Small intestine (tissue), 16 donors: ENCODE measurements around the gene RAB11FIP3. TPM values are rescaled to one million over a fixed set of nuclear protein-coding genes. Genes with fewer than 3 reads are reported as not detected.
A peak's percentile ranks its signal among the peaks of the same experiment; 100 is the strongest.
"Not testable (repeated sequence)": the region's sequence is repeated elsewhere in the genome, so short reads cannot be mapped to it uniquely, and the experiment has no call there.

Experiments used
- DNase-seq, 2 donors: peaks; one replicate each; pipeline versions ENCODE4 v3.0.0 to v3.0.0-alpha.2; 2013
- FAIRE-seq: peaks from 2 replicates; lab custom pipeline; 2012; peaks lifted over from hg19 to GRCh38; lab: Jason Lieb, UNC
- H3K27ac ChIP-seq, 3 donors: one replicate each; pipeline ENCODE4 v1.5.1; 2013; ENCODE audit warnings: low read length in 2 of 3, mild to moderate bottlenecking in 2 of 3, control low read depth in 1 of 3, inconsistent platforms in 1 of 3, low read depth in 1 of 3, moderate library complexity in 1 of 3
- H3K27me3 ChIP-seq, 3 donors: one replicate each; pipeline ENCODE4 v1.6.1; 2013; ENCODE audit warnings: low read length in 3 of 3, inconsistent platforms in 1 of 3; ENCODE audit not compliant: control insufficient read depth in 3 of 3, insufficient read depth in 3 of 3
- H3K36me3 ChIP-seq, 3 donors: one replicate each; pipeline ENCODE4 v1.6.1; 2013; ENCODE audit warnings: low read length in 3 of 3, inconsistent platforms in 1 of 3, low read depth in 1 of 3, mild to moderate bottlenecking in 1 of 3, moderate library complexity in 1 of 3; ENCODE audit not compliant: control insufficient read depth in 3 of 3, insufficient read depth in 2 of 3
- H3K4me1 ChIP-seq, 3 donors: one replicate each; pipeline ENCODE4 v1.6.1; 2013; ENCODE audit warnings: low read length in 2 of 3, inconsistent platforms in 1 of 3, low read depth in 1 of 3, mild to moderate bottlenecking in 1 of 3, moderate library complexity in 1 of 3; ENCODE audit not compliant: control insufficient read depth in 3 of 3, insufficient read depth in 2 of 3
- H3K4me3 ChIP-seq, 3 donors: one replicate each; pipeline ENCODE4 v1.5.1; 2013; ENCODE audit warnings: low read length in 3 of 3, control low read depth in 1 of 3, inconsistent platforms in 1 of 3, low read depth in 1 of 3, mild to moderate bottlenecking in 1 of 3, moderate library complexity in 1 of 3
- H3K9me3 ChIP-seq, 2 donors: one replicate each; pipeline ENCODE4 v1.6.1; 2013; ENCODE audit warnings: low read depth in 1 of 2, low read length in 1 of 2; ENCODE audit not compliant: control insufficient read depth in 2 of 2, insufficient read depth in 1 of 2
- WGBS, 3 donors: extraction: QIAGEN DNeasy Blood & Tissue Kit; methylation state at CpG; one replicate each; pipeline ENCODE4 v1.1.7; 2013; 5-methylcytosine and 5-hydroxymethylcytosine counted together
- long read RNA-seq, 10 donors: transcript quantifications; one replicate each; lab custom pipeline, GENCODE V29; 2026
- polyA plus RNA-seq, 4 donors: library from polyadenylated mRNA; stranded (reverse) in 3 of 4; unstranded in 1 of 4; fragments of 200-250 nt in 3 of 4; fragments of 120-200 nt in 1 of 4; gene quantifications; one replicate each; pipeline versions ENCODE4 v1.2.1 to v1.2.3, GENCODE V29; 2013
- donor health status: healthy with polysubstance abuse.
- donor health status: control.
- donor health status: control.
- donor health status: Bipolar disorder and iron deficiency.
- donor health status: healthy.

RAB11FIP3 gene
- polyA plus RNA-seq, result 100 to 1,000 TPM in 1 of 4 donors, 10 to 100 TPM in 3; 25.4 to 111 (median 37.2) TPM
- long read RNA-seq, donor 1, result 0 reads
- long read RNA-seq, donor 2, full-length matches to known transcripts, result 1 of 1 reads
- long read RNA-seq, donor 2, partial matches to known transcripts, result 0 of 1 reads
- long read RNA-seq, donor 2, other reads (novel, unspliced or antisense), result 0 of 1 reads
- long read RNA-seq, donor 3, full-length matches to known transcripts, result 2 of 2 reads
- long read RNA-seq, donor 3, partial matches to known transcripts, result 0 of 2 reads
- long read RNA-seq, donor 3, other reads (novel, unspliced or antisense), result 0 of 2 reads
- long read RNA-seq, donor 4, result 0 reads
- long read RNA-seq, donor 5, full-length matches to known transcripts, result 1 of 16 reads
- long read RNA-seq, donor 5, partial matches to known transcripts, result 15 of 16 reads
- long read RNA-seq, donor 5, other reads (novel, unspliced or antisense), result 0 of 16 reads
- long read RNA-seq, donor 6, partial matches to known transcripts, result 0 of 1 reads
- long read RNA-seq, donor 6, other reads (novel, unspliced or antisense), result 0 of 1 reads
- long read RNA-seq, donor 7, full-length matches to known transcripts, result 4 of 15 reads
- long read RNA-seq, donor 7, partial matches to known transcripts, result 11 of 15 reads
- long read RNA-seq, donor 7, other reads (novel, unspliced or antisense), result 0 of 15 reads
- long read RNA-seq, donor 8, partial matches to known transcripts, result 0 of 1 reads
- long read RNA-seq, donor 8, other reads (novel, unspliced or antisense), result 0 of 1 reads
- long read RNA-seq, donor 9, full-length matches to known transcripts, result 1 of 1 reads
- long read RNA-seq, donor 9, partial matches to known transcripts, result 0 of 1 reads
- long read RNA-seq, donor 9, other reads (novel, unspliced or antisense), result 0 of 1 reads
- long read RNA-seq, donor 10, full-length matches to known transcripts, result 1 of 1 reads
- long read RNA-seq, donor 10, partial matches to known transcripts, result 0 of 1 reads
- long read RNA-seq, donor 10, other reads (novel, unspliced or antisense), result 0 of 1 reads

DNA sequence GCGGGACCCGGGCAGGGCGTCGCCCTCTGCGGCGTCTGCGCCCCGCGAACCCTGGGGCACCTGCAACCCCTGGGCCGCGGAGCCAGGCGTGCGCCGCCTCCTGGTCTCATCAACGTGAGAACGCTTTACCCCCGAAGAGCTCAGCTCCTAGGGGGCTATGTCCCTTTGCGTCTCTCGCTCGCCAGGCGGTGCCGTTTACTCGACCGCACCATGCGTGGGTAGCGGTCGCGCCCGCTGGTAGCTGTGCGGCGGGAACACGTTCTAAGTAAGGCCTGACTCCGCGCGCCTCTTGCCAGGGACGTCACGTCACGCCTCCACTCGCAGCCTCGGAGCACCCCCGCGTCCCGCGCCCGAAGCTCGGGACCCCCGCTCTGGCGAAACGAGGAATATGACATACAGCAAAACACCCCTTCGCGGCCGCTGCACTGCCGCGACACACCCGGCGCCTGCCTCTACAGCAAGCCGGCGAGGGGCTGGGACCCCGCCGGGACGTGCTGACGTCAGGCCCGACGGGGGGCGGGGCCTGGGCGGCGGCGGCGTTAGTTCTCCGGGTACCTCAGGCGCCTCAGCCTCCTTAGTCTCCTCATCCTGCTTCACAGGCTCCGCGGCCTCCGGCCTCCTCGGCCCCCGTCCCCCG lies at the start of gene RAB11FIP3:
Gene RAB11FIP3 (plus strand): TSS at position 568 of the 637 bp plus-strand sequence. CDS start 358 bp downstream, outside the sequence.
- peaks cover 0 to 13% (median 0%) of the 10 kb centered on the region in 3 donors for H3K27me3 ChIP-seq
- no peak for FAIRE-seq
- no peaks in the 10 kb centered on the region for H3K36me3 ChIP-seq
- H3K9me3 ChIP-seq, result no peaks in the 10 kb centered on the region
- H3K27ac ChIP-seq, result peak within 1 kb of the TSS; percentile 21 to 95 (median 94)
- 0 to 1% (median 1%) methylated on average over 62 to 77 of the region's 77 CpGs for WGBS, 3 donors
- peaks cover 0 to 25% (median 0%) of the 10 kb centered on the region in 3 donors for H3K4me1 ChIP-seq
- peak within 1 kb of the TSS; percentile 72 to 81 (median 78) for H3K4me3 ChIP-seq
- peak; percentile 69 to 93 for DNase-seq

DNA sequence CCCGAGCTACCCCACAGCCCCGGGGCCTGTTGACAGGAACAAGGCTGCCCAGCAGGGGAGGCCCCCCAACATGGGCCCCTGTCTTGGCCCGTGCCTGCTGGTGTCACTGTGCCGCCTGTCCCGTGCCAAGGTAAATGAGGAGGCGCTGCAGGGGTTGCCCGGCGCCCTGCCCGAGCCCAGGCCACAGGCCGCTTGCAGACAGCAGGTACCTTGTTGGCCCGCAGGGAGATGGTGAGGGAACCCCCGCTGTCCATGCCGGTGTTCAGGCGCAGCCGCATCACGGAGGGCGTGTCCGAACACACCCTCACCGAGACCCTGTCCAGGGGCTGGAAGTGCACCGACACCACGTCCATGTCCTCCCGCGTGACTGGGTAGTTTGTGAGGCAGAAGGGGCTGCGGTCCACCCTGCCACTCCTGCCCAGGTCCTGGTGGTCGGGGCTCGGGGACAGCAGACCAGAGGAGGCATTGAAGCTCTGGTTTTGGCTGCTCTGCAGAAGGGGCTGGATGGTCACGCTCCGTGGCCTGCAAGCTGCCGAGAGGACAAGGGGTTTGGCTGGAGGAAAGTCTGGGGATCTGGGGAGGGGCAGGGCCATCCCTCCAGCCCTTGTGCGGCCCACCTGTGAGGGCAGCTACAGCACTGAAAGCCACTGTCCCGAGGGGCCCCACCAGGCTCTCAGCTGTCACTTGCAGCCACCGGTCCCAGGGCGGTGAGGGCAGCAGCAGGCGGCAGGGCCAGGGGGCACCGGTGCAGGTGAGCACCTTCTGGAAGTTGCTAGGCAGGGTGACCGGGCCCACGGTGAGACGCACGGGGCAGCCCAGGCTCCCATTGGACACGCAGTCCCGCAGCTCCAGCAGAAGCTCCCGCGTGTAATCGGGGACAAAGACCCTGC lies 49.3 kb upstream of the RAB11FIP3 start:
- Histone ChIP-seq H3K27ac (no peak overlapping the region), H3K27me3 (no peaks in the 10 kb centered on the region), H3K36me3 (peaks cover 12 to 75% (median 23%) of the 10 kb centered on the region in 3 donors), H3K4me1 (peaks cover 0 to 20% (median 0%) of the 10 kb centered on the region in 3 donors), H3K4me3 (no peak overlapping the region), H3K9me3 (no peaks in the 10 kb centered on the region)
- FAIRE-seq (no peak), DNase-seq (no peak)
- 94 to 96% (median 94%) methylated on average over 38 to 44 of the region's 44 CpGs for WGBS, 3 donors

- peaks cover 12 to 68% (median 23%) of the 10 kb centered on the region in 3 donors for H3K36me3 ChIP-seq
- WGBS, 3 donors, result 91 to 93% (median 93%) methylated on average over 26 of the region's 26 CpGs
- H3K4me1 ChIP-seq, result peaks cover 0 to 20% (median 0%) of the 10 kb centered on the region in 3 donors
- FAIRE-seq (no peak), DNase-seq (no peak)
- no peaks in the 10 kb centered on the region for H3K9me3 ChIP-seq
- H3K27ac ChIP-seq, result no peak overlapping the region
- H3K4me3 ChIP-seq, result no peak overlapping the region
- H3K27me3 ChIP-seq, result no peaks in the 10 kb centered on the region
These were observed 48.5 kb upstream of the RAB11FIP3 start for GRCh38 chr16:376817-377418.

- Histone ChIP-seq H3K36me3 (peaks cover 12 to 62% (median 19%) of the 10 kb centered on the region in 3 donors), H3K9me3 (no peaks in the 10 kb centered on the region), H3K4me1 (peaks cover 0 to 20% (median 0%) of the 10 kb centered on the region in 3 donors), H3K27me3 (no peaks in the 10 kb centered on the region), H3K27ac (no peak overlapping the region), H3K4me3 (no peak overlapping the region)
- FAIRE-seq, result no peak
- no peak for DNase-seq
- 90 to 94% (median 92%) methylated on average over 41 to 42 of the region's 42 CpGs for WGBS, 3 donors
These were observed 48.0 kb upstream of the RAB11FIP3 start for GRCh38 chr16:377419-377951.

DNA sequence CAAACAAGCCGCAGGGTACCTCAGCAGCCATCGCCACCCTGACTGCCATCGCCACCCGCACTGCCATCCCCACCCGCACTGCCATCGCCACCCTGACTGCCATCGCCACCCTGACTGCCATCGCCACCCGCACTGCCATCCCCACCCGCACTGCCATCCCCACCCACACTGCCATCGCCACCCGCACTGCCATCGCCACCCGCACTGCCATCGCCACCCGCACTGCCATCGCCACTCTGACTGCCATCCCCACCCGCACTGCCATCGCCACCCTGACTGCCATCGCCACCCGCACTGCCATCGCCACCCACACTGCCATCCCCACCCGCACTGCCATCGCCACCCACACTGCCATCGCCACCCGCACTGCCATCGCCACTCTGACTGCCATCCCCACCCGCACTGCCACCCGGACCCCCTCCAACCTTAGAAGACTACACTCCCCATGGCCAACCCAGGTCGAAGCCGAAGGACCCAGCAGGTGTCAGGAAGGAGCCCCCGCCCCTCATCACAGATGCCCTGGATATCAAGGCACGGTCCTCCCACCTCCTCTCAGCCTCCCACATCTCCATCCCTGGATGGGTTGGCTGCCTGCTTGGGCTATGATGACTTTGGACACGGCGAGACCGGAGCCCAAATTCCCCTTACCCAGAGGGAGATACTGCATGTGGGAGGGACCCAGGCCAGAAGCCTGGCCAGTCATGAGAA lies 47.2 kb upstream of the RAB11FIP3 start:
- not testable (repeated sequence) for FAIRE-seq, H3K9me3 ChIP-seq, H3K27me3 ChIP-seq, H3K27ac ChIP-seq, DNase-seq, H3K4me3 ChIP-seq
- H3K36me3 ChIP-seq, result peaks cover 12 to 54% (median 16%) of the 10 kb centered on the region in 3 donors
- WGBS, 3 donors, result 90 to 92% (median 91%) methylated on average over 36 of the region's 36 CpGs
- H3K4me1 ChIP-seq, result peaks cover 0 to 22% (median 0%) of the 10 kb centered on the region in 3 donors

- peaks cover 12 to 50% (median 13%) of the 10 kb centered on the region in 3 donors for H3K36me3 ChIP-seq
- H3K27ac ChIP-seq, result no peak overlapping the region
- peaks cover 0 to 27% (median 0%) of the 10 kb centered on the region in 3 donors for H3K4me1 ChIP-seq
- no peak for FAIRE-seq
- DNase-seq, result no peak
- WGBS, 3 donors, result 40 to 73% (median 49%) methylated on average over 9 to 14 of the region's 14 CpGs
- no peak overlapping the region for H3K4me3 ChIP-seq
- no peaks in the 10 kb centered on the region for H3K9me3 ChIP-seq
- no peaks in the 10 kb centered on the region for H3K27me3 ChIP-seq
These were observed 46.6 kb upstream of the RAB11FIP3 start for GRCh38 chr16:378821-379182.
